ENCODE data around the gene DNASE1L2. TPM values are rescaled to one million over a fixed set of nuclear protein-coding genes. Genes with fewer than 3 reads are reported as not detected.

DNASE1L2 gene
- total and polyA plus RNA-seq, 2 of the 4 experiments (the other 2 are of a cell fraction) = 0.18 to 0.75 TPM

GRCh38 chr16:2275476-2276367, 39.5 kb downstream of the DNASE1L2 start (continued):
- TF ChIP-seq USF2 (IDR thresholded peaks at IDR 0.05; ENCODE audit: low read depth, low read length) = no peak
- TF ChIP-seq SMC3 (IDR thresholded peaks at IDR 0.05; ENCODE audit: low read depth, low read length) = no peak

Measured in IMR-90 (cell line).